Mucosa of rectum (tissue), 2 donors: ENCODE measurements around the gene PEDS1.
A peak's percentile ranks its signal among the peaks of the same experiment; 100 is the strongest.

Source experiments
- H3K27ac ChIP-seq, 2 donors: one replicate each; pipeline ENCODE4 v1.7.0; 2013; ENCODE audit warnings: inconsistent platforms in 2 of 2, low read depth in 2 of 2, low read length in 2 of 2
- H3K27me3 ChIP-seq, 2 donors: one replicate each; pipeline ENCODE4 v1.7.0; 2013; ENCODE audit warnings: low read length in 2 of 2; ENCODE audit not compliant: control insufficient read depth in 2 of 2, insufficient read depth in 2 of 2
- H3K36me3 ChIP-seq, 2 donors: one replicate each; pipeline ENCODE4 v1.7.0; 2013; ENCODE audit warnings: low read length in 2 of 2; ENCODE audit not compliant: control insufficient read depth in 2 of 2, insufficient read depth in 2 of 2
- H3K4me1 ChIP-seq, 2 donors: one replicate each; pipeline ENCODE4 v1.7.0; 2013; ENCODE audit warnings: low read length in 2 of 2, mild to moderate bottlenecking in 1 of 2; ENCODE audit not compliant: control insufficient read depth in 2 of 2, insufficient read depth in 2 of 2
- H3K4me3 ChIP-seq, 2 donors: one replicate each; pipeline ENCODE4 v1.7.0; 2013; ENCODE audit warnings: low read length in 2 of 2
- H3K9ac ChIP-seq, 2 donors: one replicate each; pipeline ENCODE4 v1.7.0; 2013; ENCODE audit warnings: low read length in 2 of 2, low read depth in 1 of 2, mild to moderate bottlenecking in 1 of 2
- H3K9me3 ChIP-seq, 2 donors: one replicate each; pipeline ENCODE4 v1.7.0; 2013; ENCODE audit warnings: low read length in 2 of 2; ENCODE audit not compliant: control insufficient read depth in 2 of 2
- donor health status: healthy.
- donor health status: Normal muscosa, but diverticular disease.

The PEDS1 gene

GRCh38 chr20:50113420-50114224, 39.9 kb downstream of the PEDS1 start:
- peak overlapping the region; percentile 90 to 95 for H3K9ac ChIP-seq
- H3K4me1 ChIP-seq: peaks cover 49 to 53% of the 10 kb centered on the region in 2 donors

GRCh38 chr20:50112512-50113419, 40.8 kb downstream of the PEDS1 start, which contains the start of gene UBE2V1:
UBE2V1 (minus strand) TSS chr20:50113150; CDS start chr20:50113128, 22 bp downstream.
- Histone ChIP-seq H3K27me3 (no peaks in the 10 kb centered on the region), H3K4me3 (peak within 1 kb of the TSS; percentile 80 to 93), H3K9ac (peak within 1 kb of the TSS; percentile 90 to 95), H3K27ac (peak within 1 kb of the TSS; percentile 90 to 95), H3K4me1 (peaks cover 56 to 60% of the 10 kb centered on the region in 2 donors), H3K36me3 (peaks cover 0 to 3% of the 10 kb centered on the region in 2 donors), H3K9me3 (no peaks in the 10 kb centered on the region)

More at GRCh38 chr20:50113420-50114224, 39.9 kb downstream of the PEDS1 start:
- H3K4me3 ChIP-seq: peak overlapping the region; percentile 80 to 93
- H3K27ac ChIP-seq: peak overlapping the region; percentile 90 to 95
- H3K27me3 ChIP-seq: no peaks in the 10 kb centered on the region
- H3K9me3 ChIP-seq: no peaks in the 10 kb centered on the region
- no peaks in the 10 kb centered on the region for H3K36me3 ChIP-seq

GRCh38 chr20:50111829-50112495, 41.6 kb downstream of the PEDS1 start:
- Histone ChIP-seq H3K36me3 (peaks cover 0 to 3% of the 10 kb centered on the region in 2 donors), H3K9ac (peak overlapping the region; percentile 90), H3K27me3 (no peaks in the 10 kb centered on the region), H3K27ac (peak overlapping the region; percentile 90 to 95), H3K4me3 (peak overlapping the region; percentile 80 to 93), H3K9me3 (no peaks in the 10 kb centered on the region), H3K4me1 (peaks cover 56 to 61% of the 10 kb centered on the region in 2 donors)

- H3K4me1 ChIP-seq: peaks cover 54 to 58% of the 10 kb centered on the region in 2 donors
- no peaks in the 10 kb centered on the region for H3K27me3 ChIP-seq
- H3K27ac ChIP-seq: no peak overlapping the region
- peaks cover 0 to 3% of the 10 kb centered on the region in 2 donors for H3K36me3 ChIP-seq
- H3K9ac ChIP-seq: peak overlapping the region; percentile 90
- H3K4me3 ChIP-seq: peak overlapping the region; percentile 80 to 93
- H3K9me3 ChIP-seq: no peaks in the 10 kb centered on the region
Measured at GRCh38 chr20:50111120-50111828, 42.2 kb downstream of the PEDS1 start.

GRCh38 chr20:50110141-50111047, 43.1 kb downstream of the PEDS1 start:
- peaks cover 50 to 55% of the 10 kb centered on the region in 2 donors for H3K4me1 ChIP-seq
- no peaks in the 10 kb centered on the region for H3K27me3 ChIP-seq
- H3K36me3 ChIP-seq: peaks cover 0 to 3% of the 10 kb centered on the region in 2 donors
- peak overlapping the region; percentile 23 to 69 for H3K27ac ChIP-seq
- H3K4me3 ChIP-seq: peak overlapping the region in 1 of 2 donors; percentile 45
- H3K9ac ChIP-seq: peak overlapping the region in 1 of 2 donors; percentile 19
- H3K9me3 ChIP-seq: no peaks in the 10 kb centered on the region

DNA sequence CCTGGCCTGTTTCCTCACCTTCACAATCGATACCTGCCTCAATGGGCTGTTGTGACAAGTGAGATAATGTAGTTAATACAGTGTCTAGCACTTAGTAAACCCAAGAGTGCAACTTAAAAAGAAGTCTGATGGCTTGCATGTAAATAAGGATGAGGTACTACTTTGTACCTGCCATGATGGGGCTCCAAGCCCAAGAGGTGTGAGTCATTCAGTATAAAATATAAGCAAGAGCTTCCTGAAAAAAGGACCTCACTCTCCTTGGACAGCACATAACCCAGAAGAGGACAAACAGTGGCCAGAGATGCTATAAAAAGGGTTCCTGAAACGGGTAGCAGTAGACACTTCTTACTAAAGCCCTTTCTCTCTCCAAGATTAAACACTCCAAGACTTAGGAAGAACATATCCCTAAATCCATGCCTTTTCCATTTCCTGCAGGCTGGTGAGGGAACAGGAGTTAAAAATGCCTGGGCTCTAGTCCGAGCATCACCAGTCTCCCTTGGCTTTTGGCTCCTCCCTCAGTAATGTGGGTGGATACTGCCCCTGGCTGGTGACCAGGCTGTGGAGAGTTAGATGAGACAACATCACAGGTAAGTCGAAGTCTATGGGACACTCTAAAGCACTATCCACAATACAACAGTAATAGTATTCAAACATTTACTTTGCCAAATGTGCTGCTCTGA, 44.8 kb downstream of the PEDS1 start:
- peaks cover 43 to 46% of the 10 kb centered on the region in 2 donors for H3K4me1 ChIP-seq
- H3K27me3 ChIP-seq: no peaks in the 10 kb centered on the region
- no peak overlapping the region for H3K4me3 ChIP-seq
- peaks cover 0 to 3% of the 10 kb centered on the region in 2 donors for H3K36me3 ChIP-seq
- H3K27ac ChIP-seq: no peak overlapping the region
- H3K9me3 ChIP-seq: no peaks in the 10 kb centered on the region
- H3K9ac ChIP-seq: no peak overlapping the region

GRCh38 chr20:50107796-50108331, 45.7 kb downstream of the PEDS1 start:
- Histone ChIP-seq H3K27ac (no peak overlapping the region), H3K9ac (no peak overlapping the region), H3K4me1 (peaks cover 40 to 41% of the 10 kb centered on the region in 2 donors), H3K27me3 (no peaks in the 10 kb centered on the region), H3K4me3 (no peak overlapping the region), H3K9me3 (no peaks in the 10 kb centered on the region), H3K36me3 (peaks cover 0 to 3% of the 10 kb centered on the region in 2 donors)

DNA sequence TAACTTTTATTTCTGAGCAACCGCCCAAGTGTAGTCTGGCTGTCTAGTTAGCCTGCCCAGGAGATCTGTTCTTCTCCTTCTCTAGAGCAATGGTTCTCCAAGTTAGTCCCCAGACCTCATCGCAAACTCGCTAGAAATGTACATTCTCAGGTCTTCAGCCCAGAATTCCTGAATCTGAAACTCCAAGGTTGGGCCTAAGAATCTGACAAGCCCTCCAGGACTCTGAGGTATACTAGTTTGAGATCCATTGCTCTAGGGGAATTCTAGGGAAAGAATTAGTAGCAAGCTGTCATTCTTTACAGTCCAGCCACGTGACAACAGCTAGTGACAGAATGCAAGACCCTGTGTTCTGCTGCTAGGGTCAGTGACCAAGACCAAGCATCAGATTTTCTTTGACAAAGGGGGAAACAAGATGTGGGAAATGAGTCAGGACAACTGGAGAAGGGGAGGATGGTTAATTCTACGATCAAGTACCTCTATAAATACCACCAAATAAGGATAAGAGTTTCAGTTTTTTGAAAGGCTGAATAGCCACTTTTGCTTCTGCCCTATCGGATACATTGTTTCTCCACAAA, 46.4 kb downstream of the PEDS1 start:
- no peak overlapping the region for H3K27ac ChIP-seq
- no peaks in the 10 kb centered on the region for H3K27me3 ChIP-seq
- no peak overlapping the region for H3K9ac ChIP-seq
- H3K9me3 ChIP-seq: no peaks in the 10 kb centered on the region
- no peak overlapping the region for H3K4me3 ChIP-seq
- peaks cover 38 to 39% of the 10 kb centered on the region in 2 donors for H3K4me1 ChIP-seq
- H3K36me3 ChIP-seq: peaks cover 0 to 3% of the 10 kb centered on the region in 2 donors
